ENCODE results near the gene OR2T1.
"Not testable (repeated sequence)": the region's sequence is repeated elsewhere in the genome, so short reads cannot be mapped to it uniquely, and the experiment has no call there.

OR2T1 gene

DNA sequence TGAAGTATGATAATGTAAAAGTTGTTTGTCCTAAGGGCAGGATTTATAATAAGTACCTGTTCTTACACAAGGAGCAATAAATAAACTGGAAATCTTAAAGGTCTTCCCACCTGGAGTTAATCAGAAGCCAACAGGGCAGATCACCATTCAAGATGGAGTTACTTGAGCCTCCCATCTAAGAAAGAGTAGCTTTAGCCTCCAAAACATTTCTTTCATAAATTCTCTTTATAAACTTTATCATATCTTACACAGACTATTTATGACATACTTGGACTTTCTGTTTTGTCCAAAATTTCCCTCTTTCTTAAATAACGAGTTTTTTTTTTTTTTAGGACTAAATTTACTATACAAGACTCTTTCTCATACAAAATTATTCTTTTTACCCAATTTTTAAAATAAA lies 18.5 kb downstream of the OR2T1 start:
- Histone ChIP-seq H3K4me1 (no peaks in the 10 kb centered on the region), H3K9ac (no peak overlapping the region), H3K4me2 (ENCODE audit: low read length) (no peak overlapping the region), H3K36me3 (ENCODE audit: control insufficient read depth, insufficient read depth, low read length) (no peaks in the 10 kb centered on the region), H3K79me2 (no peaks in the 10 kb centered on the region), H3K9me3 (ENCODE audit: control insufficient read depth, low read length) (no peaks in the 10 kb centered on the region), H2AFZ (no peak overlapping the region), H3K4me3 (ENCODE audit: low read depth, low read length) (no peak overlapping the region), H3K27me3 (ENCODE audit: control insufficient read depth, insufficient read depth, low read length) (no peaks in the 10 kb centered on the region), H3K27ac (no peak overlapping the region)
- TF ChIP-seq, protein P1, sequence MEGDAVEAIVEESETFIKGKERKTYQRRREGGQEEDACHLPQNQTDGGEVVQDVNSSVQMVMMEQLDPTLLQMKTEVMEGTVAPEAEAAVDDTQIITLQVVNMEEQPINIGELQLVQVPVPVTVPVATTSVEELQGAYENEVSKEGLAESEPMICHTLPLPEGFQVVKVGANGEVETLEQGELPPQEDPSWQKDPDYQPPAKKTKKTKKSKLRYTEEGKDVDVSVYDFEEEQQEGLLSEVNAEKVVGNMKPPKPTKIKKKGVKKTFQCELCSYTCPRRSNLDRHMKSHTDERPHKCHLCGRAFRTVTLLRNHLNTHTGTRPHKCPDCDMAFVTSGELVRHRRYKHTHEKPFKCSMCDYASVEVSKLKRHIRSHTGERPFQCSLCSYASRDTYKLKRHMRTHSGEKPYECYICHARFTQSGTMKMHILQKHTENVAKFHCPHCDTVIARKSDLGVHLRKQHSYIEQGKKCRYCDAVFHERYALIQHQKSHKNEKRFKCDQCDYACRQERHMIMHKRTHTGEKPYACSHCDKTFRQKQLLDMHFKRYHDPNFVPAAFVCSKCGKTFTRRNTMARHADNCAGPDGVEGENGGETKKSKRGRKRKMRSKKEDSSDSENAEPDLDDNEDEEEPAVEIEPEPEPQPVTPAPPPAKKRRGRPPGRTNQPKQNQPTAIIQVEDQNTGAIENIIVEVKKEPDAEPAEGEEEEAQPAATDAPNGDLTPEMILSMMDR (IDR thresholded peaks at IDR 0.05), result no peak

DNA sequence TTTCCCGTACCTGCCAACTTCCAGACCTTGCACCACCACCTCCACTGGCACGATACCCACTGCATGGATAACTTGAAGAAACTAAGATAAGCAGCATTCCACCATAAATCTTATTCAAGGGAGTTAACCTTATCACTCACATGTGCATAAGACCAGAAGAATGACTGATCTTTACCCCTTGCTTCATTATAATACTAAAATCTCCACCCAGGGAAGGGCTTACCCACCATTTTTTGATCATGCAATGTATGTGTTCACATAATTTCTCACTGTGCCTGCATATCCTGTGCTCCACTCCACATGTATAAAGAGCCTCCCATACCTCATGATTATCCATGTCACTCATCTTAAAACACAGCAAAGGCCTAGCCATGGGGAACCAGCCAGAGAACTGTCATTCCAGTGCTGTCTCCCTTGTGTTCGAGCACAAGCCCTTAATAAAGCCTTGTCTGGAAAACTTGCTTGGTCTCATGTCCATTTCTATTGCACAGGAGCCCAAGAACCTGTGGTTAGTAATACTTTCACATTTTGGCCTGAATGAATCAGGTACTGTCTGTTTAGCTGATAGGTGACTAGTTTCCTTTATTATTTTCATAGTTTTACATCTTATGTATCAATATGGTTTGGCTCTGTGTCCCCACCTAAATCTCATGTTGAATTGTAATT lies 24.8 kb downstream of the OR2T1 start:
- not testable (repeated sequence) for H3K36me3 ChIP-seq (ENCODE audit: control insufficient read depth, insufficient read depth, low read length); H3K27me3 ChIP-seq (ENCODE audit: control insufficient read depth, insufficient read depth, low read length); H3K27ac ChIP-seq; H3K4me3 ChIP-seq (ENCODE audit: low read depth, low read length); H3K4me1 ChIP-seq; H2AFZ ChIP-seq; H3K79me2 ChIP-seq; H3K4me2 ChIP-seq (ENCODE audit: low read length); H3K9me3 ChIP-seq (ENCODE audit: control insufficient read depth, low read length); H3K9ac ChIP-seq

DNA sequence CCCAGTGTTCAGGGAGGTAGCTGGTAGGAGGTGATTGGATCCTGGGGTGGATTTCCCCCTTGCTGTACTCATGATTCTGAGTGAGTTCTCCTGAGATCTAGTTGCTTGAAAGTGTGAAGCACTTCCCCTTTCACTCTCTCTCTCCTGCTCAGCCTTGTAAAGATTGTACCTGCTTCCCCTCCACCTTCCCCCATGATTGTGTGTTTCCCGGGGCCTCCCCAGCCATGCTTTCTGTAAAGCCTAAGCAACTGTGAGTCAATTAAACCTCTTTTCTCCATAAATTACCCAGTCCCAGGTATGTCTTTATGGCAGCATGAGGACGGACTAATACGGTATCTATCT lies 25.3 kb downstream of the OR2T1 start:
- not testable (repeated sequence) for H3K4me2 ChIP-seq (ENCODE audit: low read length); H2AFZ ChIP-seq; H3K79me2 ChIP-seq; H3K9me3 ChIP-seq (ENCODE audit: control insufficient read depth, low read length); H3K4me1 ChIP-seq; H3K36me3 ChIP-seq (ENCODE audit: control insufficient read depth, insufficient read depth, low read length); H3K27ac ChIP-seq; H3K4me3 ChIP-seq (ENCODE audit: low read depth, low read length); H3K9ac ChIP-seq; H3K27me3 ChIP-seq (ENCODE audit: control insufficient read depth, insufficient read depth, low read length)

DNA sequence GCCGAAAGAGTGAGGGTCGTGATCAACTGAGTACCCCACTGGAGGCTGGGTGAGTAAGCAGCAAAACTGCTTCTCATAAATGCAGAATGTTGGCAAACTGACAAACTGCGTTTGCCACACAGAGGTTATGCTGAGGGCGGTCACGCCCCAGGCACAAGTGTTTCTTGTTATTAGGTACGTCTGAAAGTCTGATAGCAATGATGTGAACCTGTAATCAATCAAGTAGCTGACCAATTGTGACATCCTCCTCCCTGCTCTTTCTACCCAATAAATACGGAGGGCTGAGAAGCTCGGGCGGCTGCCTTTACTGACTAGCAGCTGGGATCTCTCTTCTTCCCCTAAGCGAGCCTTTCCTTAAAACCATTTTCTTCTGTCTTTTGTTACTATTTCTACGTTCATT lies 28.8 kb downstream of the OR2T1 start:
- not testable (repeated sequence) for H3K4me2 ChIP-seq (ENCODE audit: low read length); H3K4me1 ChIP-seq; H2AFZ ChIP-seq

DNA sequence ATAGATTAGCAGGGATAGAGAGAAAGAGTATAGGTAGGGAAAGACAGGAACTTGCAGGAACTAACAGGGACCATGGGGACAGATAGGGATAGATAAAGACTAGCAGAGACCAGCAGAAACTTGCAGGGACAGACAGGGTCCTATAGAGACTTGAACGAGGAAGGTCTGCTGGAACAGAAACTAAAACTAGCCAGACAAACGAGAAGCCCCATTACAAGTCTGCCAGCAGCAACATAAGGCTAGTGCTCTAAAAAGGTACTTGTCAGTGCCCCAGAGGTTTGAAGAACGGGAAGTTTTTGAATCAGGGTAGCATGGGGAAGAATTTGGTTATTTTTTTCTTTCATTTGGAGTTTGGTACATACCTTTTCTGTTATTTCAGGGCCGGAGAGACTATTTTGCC lies 29.4 kb downstream of the OR2T1 start:
- not testable (repeated sequence) for H3K9ac ChIP-seq; H3K27ac ChIP-seq; H3K4me1 ChIP-seq; H3K4me2 ChIP-seq (ENCODE audit: low read length); H3K4me3 ChIP-seq (ENCODE audit: low read depth, low read length); H3K27me3 ChIP-seq (ENCODE audit: control insufficient read depth, insufficient read depth, low read length); H2AFZ ChIP-seq; H3K9me3 ChIP-seq (ENCODE audit: control insufficient read depth, low read length); H3K36me3 ChIP-seq (ENCODE audit: control insufficient read depth, insufficient read depth, low read length); H3K79me2 ChIP-seq

More for the DNA sequence above, 28.8 kb downstream of the OR2T1 start:
- H3K79me2 ChIP-seq; H3K27ac ChIP-seq; H3K9ac ChIP-seq; H3K4me3 ChIP-seq (ENCODE audit: low read depth, low read length); H3K9me3 ChIP-seq (ENCODE audit: control insufficient read depth, low read length); H3K27me3 ChIP-seq (ENCODE audit: control insufficient read depth, insufficient read depth, low read length); H3K36me3 ChIP-seq (ENCODE audit: control insufficient read depth, insufficient read depth, low read length): not testable (repeated sequence)

DNA sequence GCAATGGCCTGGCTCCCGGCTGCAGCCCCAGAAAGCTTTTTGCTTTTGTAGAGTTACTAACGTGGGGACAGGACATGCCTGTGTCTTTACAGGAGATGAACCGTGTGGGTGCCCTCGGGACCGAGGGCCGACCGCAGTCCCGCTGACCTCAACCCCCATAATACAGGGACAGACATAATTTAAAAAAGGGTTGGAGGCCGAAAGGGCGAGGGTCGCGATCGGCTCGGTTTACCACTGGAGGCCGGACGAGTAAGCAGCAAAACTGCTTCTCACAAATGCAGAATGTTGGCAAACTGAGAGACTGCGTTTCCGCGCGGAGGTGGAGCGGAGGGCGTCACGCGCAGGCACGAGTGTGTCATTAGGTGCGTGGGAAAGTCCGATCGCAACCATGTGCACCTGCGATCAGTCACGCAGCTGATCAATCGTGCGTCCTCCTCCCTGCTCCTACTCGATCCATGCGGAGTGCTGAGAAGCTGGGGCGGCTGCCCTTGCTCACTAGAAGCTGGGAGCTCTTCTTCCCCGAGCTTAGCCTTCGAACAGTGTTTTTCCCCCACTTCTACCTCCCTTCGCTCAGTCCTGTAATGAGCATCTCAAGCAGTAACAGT lies 31.1 kb downstream of the OR2T1 start:
- H3K36me3 ChIP-seq (ENCODE audit: control insufficient read depth, insufficient read depth, low read length); H2AFZ ChIP-seq; H3K4me3 ChIP-seq (ENCODE audit: low read depth, low read length); H3K9me3 ChIP-seq (ENCODE audit: control insufficient read depth, low read length); H3K27ac ChIP-seq; H3K4me2 ChIP-seq (ENCODE audit: low read length); H3K9ac ChIP-seq; H3K79me2 ChIP-seq; H3K4me1 ChIP-seq; H3K27me3 ChIP-seq (ENCODE audit: control insufficient read depth, insufficient read depth, low read length): not testable (repeated sequence)

DNA sequence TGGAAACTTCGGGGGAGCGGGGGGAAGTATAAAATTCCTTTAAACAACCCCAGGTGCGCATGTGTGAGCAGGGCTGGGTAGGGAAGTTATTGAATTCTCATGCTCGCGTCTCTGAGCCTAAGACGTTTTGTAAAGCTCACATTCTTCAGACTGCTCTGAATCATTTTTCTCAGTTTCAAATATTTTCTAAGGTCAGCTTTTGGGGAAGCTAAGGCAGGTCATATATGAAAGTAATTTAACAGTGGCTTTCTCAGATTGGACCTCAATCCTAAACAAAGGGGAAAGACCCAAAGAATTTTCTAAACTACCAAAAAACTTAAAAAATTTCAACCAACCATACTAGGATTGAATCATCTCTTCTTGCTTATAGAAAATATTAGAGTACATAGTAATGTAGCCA lies 32.1 kb downstream of the OR2T1 start:
- not testable (repeated sequence) for H3K9ac ChIP-seq; H3K36me3 ChIP-seq (ENCODE audit: control insufficient read depth, insufficient read depth, low read length); H3K9me3 ChIP-seq (ENCODE audit: control insufficient read depth, low read length); H3K4me2 ChIP-seq (ENCODE audit: low read length); H3K27ac ChIP-seq; H3K4me1 ChIP-seq; H3K27me3 ChIP-seq (ENCODE audit: control insufficient read depth, insufficient read depth, low read length); H2AFZ ChIP-seq; H3K79me2 ChIP-seq; H3K4me3 ChIP-seq (ENCODE audit: low read depth, low read length)

DNA sequence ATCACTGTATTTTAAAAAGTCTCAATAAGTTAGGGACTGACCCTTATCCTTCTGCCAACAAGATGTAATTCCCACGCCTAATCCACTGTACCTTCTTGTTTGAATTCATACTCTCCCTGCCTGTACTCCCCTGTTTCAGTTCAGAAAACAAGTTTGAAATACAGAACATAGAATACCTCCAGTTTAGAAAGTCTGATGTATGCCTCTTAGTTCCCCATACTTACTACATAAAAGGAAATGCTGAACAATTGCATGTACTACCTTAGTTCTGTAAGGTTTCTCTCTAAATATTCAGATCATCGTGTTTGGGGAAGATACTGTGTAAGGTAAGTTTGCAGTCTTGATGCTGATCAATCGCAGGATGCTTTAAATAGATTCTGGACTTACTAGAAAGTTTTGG lies 33.5 kb downstream of the OR2T1 start:
- not testable (repeated sequence) for H3K27ac ChIP-seq; H3K4me1 ChIP-seq; H2AFZ ChIP-seq; H3K27me3 ChIP-seq (ENCODE audit: control insufficient read depth, insufficient read depth, low read length); H3K4me2 ChIP-seq (ENCODE audit: low read length); H3K79me2 ChIP-seq; H3K9me3 ChIP-seq (ENCODE audit: control insufficient read depth, low read length); H3K36me3 ChIP-seq (ENCODE audit: control insufficient read depth, insufficient read depth, low read length); H3K9ac ChIP-seq; H3K4me3 ChIP-seq (ENCODE audit: low read depth, low read length)

DNA sequence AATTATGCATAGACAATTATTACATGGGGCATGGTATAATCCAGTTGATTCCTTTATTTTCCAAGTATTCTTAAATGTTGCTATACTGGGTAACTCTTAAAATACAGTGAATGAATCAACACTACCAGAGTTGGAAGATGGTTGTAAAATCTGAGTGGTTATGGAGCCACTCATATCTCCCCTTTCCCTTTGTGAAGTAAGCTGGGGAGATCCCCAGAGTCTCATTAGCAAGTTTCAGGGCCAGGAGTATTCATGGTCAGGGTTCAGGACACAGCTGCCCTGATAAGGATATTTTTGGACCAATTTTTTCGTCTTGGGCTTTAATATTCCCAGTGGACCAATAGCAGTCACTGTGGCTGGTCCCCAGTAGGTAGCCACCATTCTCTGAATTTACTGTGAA lies 35.8 kb downstream of the OR2T1 start:
- not testable (repeated sequence) for H3K79me2 ChIP-seq; H2AFZ ChIP-seq; H3K4me3 ChIP-seq (ENCODE audit: low read depth, low read length); H3K9me3 ChIP-seq (ENCODE audit: control insufficient read depth, low read length); H3K27me3 ChIP-seq (ENCODE audit: control insufficient read depth, insufficient read depth, low read length); H3K36me3 ChIP-seq (ENCODE audit: control insufficient read depth, insufficient read depth, low read length); H3K27ac ChIP-seq; H3K4me2 ChIP-seq (ENCODE audit: low read length); H3K4me1 ChIP-seq; H3K9ac ChIP-seq

DNA sequence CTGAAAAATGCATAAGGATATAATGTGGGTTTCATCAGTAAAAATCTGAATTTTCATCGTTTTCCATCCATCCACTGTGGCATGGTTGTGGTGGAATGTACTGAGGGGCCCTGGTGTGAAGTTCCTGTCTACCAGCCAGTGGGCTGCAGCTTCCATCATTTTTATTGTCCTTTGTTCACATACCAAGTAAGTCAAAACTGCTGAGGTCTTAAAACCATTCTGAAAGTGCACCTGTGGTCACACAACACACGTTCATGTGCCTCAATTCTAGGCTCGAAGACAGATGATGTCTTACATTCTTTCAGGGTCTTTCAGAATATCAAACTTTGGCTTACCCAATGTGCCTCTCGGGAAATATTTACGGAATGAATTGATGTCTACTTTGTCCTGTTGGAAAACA lies 36.4 kb downstream of the OR2T1 start:
- H3K27me3 ChIP-seq (ENCODE audit: control insufficient read depth, insufficient read depth, low read length); H3K4me1 ChIP-seq; H3K79me2 ChIP-seq; H3K4me2 ChIP-seq (ENCODE audit: low read length); H3K9ac ChIP-seq; H3K27ac ChIP-seq; H2AFZ ChIP-seq; H3K4me3 ChIP-seq (ENCODE audit: low read depth, low read length); H3K36me3 ChIP-seq (ENCODE audit: control insufficient read depth, insufficient read depth, low read length); H3K9me3 ChIP-seq (ENCODE audit: control insufficient read depth, low read length): not testable (repeated sequence)
